T47D (cell line): Measurements from ENCODE around the gene VAPB.

Source experiments
- DNase-seq, 2 experiments: peaks; one replicate each; pipeline versions ENCODE4 v3.0.0 to v3.0.0-alpha.2; 2011 to 2012; ENCODE audit warnings: low read depth in 1 of 2, low spot score in 1 of 2
- JUND ChIP-seq: IDR thresholded peaks from 2 replicates; pipeline ENCODE4 v1.6.1; 2012; ENCODE audit warnings: low read depth
- in situ Hi-C: cut with HindIII; loops from 2 replicates; pipeline ENCODE4 v1.10.0; 2016; ENCODE audit warnings: low sequenced_read_pairs, low pct_unique_long_range_greater_than_20kb

Gene VAPB

GRCh38 chr20:58435237-58435636 lies 46.2 kb downstream of the VAPB start:
- no peak for DNase-seq
- TF ChIP-seq JUND: no peak
- in situ Hi-C loops: no loop called here

- in situ Hi-C loops: no loop called here
- DNase-seq: no peak
- no peak for TF ChIP-seq JUND
Observed at GRCh38 chr20:58436868-58437645, 48.0 kb downstream of the VAPB start.

GRCh38 chr20:58438970-58439808 lies 50.2 kb downstream of the VAPB start:
- TF ChIP-seq JUND: no peak
- in situ Hi-C loops: no loop called here
- DNase-seq: no peak

GRCh38 chr20:58440021-58440767 lies 51.2 kb downstream of the VAPB start:
- in situ Hi-C loops: no loop called here
- DNase-seq: no peak
- TF ChIP-seq JUND: no peak

- TF ChIP-seq JUND: no peak
- DNase-seq: no peak
- in situ Hi-C loops: no loop called here
Observed at GRCh38 chr20:58441723-58442122, 52.7 kb downstream of the VAPB start.

- in situ Hi-C loops: no loop called here
- no peak for TF ChIP-seq JUND
- DNase-seq: no peak
Observed at GRCh38 chr20:58444746-58445255, 55.8 kb downstream of the VAPB start.

- TF ChIP-seq JUND: no peak
- DNase-seq: no peak
- in situ Hi-C loops: no loop called here
Observed at GRCh38 chr20:58446264-58446959, 57.4 kb downstream of the VAPB start.

- no peak for TF ChIP-seq JUND
- in situ Hi-C loops: no loop called here
Observed at GRCh38 chr20:58446960-58447265, 57.9 kb downstream of the VAPB start.

GRCh38 chr20:58447511-58448391 lies 58.7 kb downstream of the VAPB start:
- DNase-seq: peak; percentile 56 to 76
- in situ Hi-C loops: no loop called here
- TF ChIP-seq JUND: no peak

More at GRCh38 chr20:58446960-58447265, 57.9 kb downstream of the VAPB start:
- DNase-seq: no peak

GRCh38 chr20:58448958-58449357 lies 59.9 kb downstream of the VAPB start:
- DNase-seq: no peak
- no peak for TF ChIP-seq JUND
- in situ Hi-C loops: no loop called here

GRCh38 chr20:58449681-58450221 lies 60.7 kb downstream of the VAPB start:
- DNase-seq: no peak
- in situ Hi-C loops: no loop called here
- TF ChIP-seq JUND: no peak
